ENCODE results near the gene C1orf116.

C1orf116 gene

GRCh38 chr1:207077012-207077411 lies 44.5 kb upstream of the C1orf116 start:
- H3K4me3 ChIP-seq (ENCODE audit: low read depth, low read length) = no peak overlapping the region
- no peak for TF ChIP-seq CTCF (IDR thresholded peaks at IDR 0.05; ENCODE audit: control insufficient read depth, extremely low read depth, insufficient read depth)

GRCh38 chr1:207076181-207076955 lies 43.8 kb upstream of the C1orf116 start:
- no peak for TF ChIP-seq CTCF (IDR thresholded peaks at IDR 0.05; ENCODE audit: control insufficient read depth, extremely low read depth, insufficient read depth)
- H3K4me3 ChIP-seq (ENCODE audit: low read depth, low read length) = no peak overlapping the region
- DNase-seq (ENCODE audit: low read depth) = no peak

More at GRCh38 chr1:207077012-207077411, 44.5 kb upstream of the C1orf116 start:
- no peak for DNase-seq (ENCODE audit: low read depth)

DNA sequence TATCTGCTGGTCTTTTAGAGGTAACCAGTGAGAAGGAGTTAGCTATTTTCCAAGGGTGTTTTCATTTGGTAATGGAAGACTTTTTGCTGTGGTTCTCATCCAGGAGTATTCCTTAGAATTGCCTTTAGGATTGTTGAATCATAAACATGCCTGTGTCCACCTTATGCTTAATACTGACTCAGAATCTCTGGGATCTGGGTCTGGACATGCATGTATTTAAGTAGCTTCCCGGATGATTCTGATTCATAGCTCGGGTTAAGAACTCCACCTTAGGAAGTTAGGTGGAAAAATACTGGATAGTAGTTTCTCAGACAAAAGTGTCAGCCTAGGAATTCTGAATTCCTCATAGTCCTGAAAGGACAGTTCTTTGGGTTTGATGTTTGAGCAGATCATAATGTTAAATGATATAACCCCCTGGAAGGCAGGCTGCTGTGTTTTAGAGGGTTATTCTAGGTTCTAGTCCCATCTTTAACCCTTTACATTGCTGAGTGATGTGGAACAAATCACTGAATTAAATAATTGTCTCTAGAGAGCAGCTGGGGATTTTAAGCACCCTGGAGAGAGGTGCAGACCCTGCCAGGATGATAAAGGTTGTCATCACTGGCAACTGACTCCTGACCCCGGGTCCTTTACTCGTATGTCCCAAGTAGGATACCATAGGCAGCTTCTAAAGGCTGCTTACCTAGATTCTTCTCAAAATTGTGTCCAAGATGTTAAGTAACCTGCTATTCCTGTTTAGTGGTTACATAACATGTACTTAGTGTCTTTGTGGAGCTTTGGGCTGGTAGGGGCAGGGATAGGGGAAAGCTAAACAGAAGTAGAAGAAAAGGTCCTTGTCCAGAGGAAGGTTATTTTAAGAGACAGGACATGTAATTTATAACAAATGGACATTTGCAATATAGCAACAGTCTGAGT lies 41.6 kb upstream of the C1orf116 start:
- H3K4me3 ChIP-seq (ENCODE audit: low read depth, low read length) = no peak overlapping the region
- no peak for TF ChIP-seq CTCF (IDR thresholded peaks at IDR 0.05; ENCODE audit: control insufficient read depth, extremely low read depth, insufficient read depth)
- no peak for DNase-seq (ENCODE audit: low read depth)

DNA sequence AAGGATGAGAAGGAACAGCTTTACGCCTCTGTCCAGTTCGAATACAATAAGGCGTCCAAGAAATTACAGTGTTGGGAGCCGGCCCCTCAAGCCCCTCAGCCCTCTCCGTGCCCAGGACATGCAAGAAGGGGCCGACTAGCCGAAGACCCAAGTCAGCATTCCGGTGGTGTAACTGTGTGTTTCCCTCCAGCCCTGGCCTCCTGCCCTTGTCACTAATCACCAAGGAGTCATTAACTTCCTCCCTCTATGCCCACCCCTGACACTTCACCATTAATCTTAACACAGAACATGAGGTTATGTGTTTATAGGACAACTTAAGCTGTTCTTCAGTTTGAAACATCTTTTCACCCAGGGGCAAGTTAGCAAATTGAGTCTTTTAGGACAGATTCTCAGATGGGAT lies 39.7 kb upstream of the C1orf116 start:
- no peak overlapping the region for H3K4me3 ChIP-seq (ENCODE audit: low read depth, low read length)
- DNase-seq (ENCODE audit: low read depth) = no peak
- no peak for TF ChIP-seq CTCF (IDR thresholded peaks at IDR 0.05; ENCODE audit: control insufficient read depth, extremely low read depth, insufficient read depth)

DNA sequence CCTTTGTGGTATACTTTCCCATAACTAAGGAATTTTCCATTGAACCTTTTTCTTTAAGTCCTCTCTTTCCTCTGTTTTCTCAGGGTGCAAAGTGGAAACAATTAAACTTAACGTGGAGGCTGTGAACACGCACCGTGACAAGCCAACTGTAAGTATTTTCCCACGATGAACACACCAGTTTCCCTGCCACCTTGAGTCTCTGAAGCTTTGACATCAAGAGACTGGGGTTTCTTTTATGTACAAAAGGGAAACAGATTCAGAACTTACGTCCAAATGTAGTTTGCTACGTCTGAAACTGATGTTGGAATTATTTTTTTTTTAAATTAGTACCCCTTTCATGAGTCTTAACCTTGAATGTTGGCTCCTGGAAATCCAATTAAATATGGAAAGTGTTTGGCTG lies 38.9 kb upstream of the C1orf116 start:
- DNase-seq (ENCODE audit: low read depth) = no peak
- no peak for TF ChIP-seq CTCF (IDR thresholded peaks at IDR 0.05; ENCODE audit: control insufficient read depth, extremely low read depth, insufficient read depth)
- no peak overlapping the region for H3K4me3 ChIP-seq (ENCODE audit: low read depth, low read length)

DNA sequence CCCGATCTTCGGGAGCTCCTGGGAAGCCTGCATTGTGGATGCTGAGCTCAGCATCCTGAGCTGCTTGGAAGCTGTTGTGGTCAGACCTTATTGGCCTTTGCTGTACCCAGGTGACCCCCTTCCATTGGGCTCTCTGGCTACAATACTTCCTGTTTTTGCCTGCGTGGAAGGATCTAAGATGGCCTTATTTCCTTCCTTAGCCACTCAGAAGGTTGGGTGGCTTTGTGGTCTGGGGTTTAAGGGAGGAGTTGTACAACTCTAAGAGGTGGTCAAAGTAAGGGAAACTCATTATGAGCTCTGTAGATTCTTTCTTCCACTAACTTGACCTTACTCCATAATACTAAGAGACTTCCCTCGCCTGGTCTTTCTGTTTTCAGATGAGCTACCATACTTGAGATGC lies 38.3 kb upstream of the C1orf116 start:
- DNase-seq (ENCODE audit: low read depth) = no peak
- TF ChIP-seq CTCF (IDR thresholded peaks at IDR 0.05; ENCODE audit: control insufficient read depth, extremely low read depth, insufficient read depth) = no peak
- no peak overlapping the region for H3K4me3 ChIP-seq (ENCODE audit: low read depth, low read length)
